ENCODE measurements around the gene TLR3.

GRCh38 chr4:186033027-186033426 is 35.9 kb upstream of the TLR3 start:
- TF ChIP-seq FOXM1 (IDR thresholded peaks at IDR 0.05; ENCODE audit: borderline replicate concordance) (no peak), ARNT (IDR thresholded peaks at IDR 0.05) (no peak), SUZ12 (IDR thresholded peaks at IDR 0.05) (no peak), SP1 (IDR thresholded peaks at IDR 0.05) (no peak), NFRKB (IDR thresholded peaks at IDR 0.05) (no peak), PKNOX1 (IDR thresholded peaks at IDR 0.05) (no peak), ELF4 (IDR thresholded peaks at IDR 0.05) (no peak)

All from HEK293T (cell line).